Mesenchymal stem cell (in vitro differentiated cells and primary cell): Measurements from ENCODE around the gene TMEM183A.

Experiments
- DNase-seq: peaks from one replicate; pipeline ENCODE4 v3.0.0-alpha.2; 2013
- H2AFZ ChIP-seq: one replicate; pipeline ENCODE4 v1.6.1; 2013; ENCODE audit warnings: low read depth, mild to moderate bottlenecking, control low read depth, inconsistent platforms, low read length, moderate library complexity
- H2AK5ac ChIP-seq: 2 replicates; pipeline ENCODE4 v1.6.1; 2013; ENCODE audit warnings: low read length, moderate library complexity, mild to moderate bottlenecking, inconsistent platforms; ENCODE audit not compliant: severe bottlenecking
- H2BK120ac ChIP-seq: one replicate; pipeline ENCODE4 v1.6.1; 2013; ENCODE audit warnings: low read depth, mild to moderate bottlenecking, inconsistent platforms, low read length, moderate library complexity
- H2BK12ac ChIP-seq, 2 experiments: one replicate each; pipeline ENCODE4 v1.6.1; 2013; ENCODE audit warnings: inconsistent platforms in 2 of 2, low read length in 2 of 2, mild to moderate bottlenecking in 2 of 2, moderate library complexity in 2 of 2, control low read depth in 1 of 2
- H2BK15ac ChIP-seq: one replicate; pipeline ENCODE4 v1.6.1; 2013; ENCODE audit warnings: mild to moderate bottlenecking, low read depth, inconsistent platforms; ENCODE audit not compliant: poor library complexity, severe bottlenecking
- H2BK5ac ChIP-seq: 2 replicates; pipeline ENCODE4 v1.6.1; 2013; ENCODE audit warnings: low read depth, mild to moderate bottlenecking, low read length, control low read depth, inconsistent platforms; ENCODE audit not compliant: poor library complexity, severe bottlenecking
- H3K14ac ChIP-seq, 2 experiments: one replicate each; pipeline ENCODE4 v1.6.1; 2013; ENCODE audit warnings: inconsistent platforms in 2 of 2, low read length in 2 of 2, control low read depth in 1 of 2, mild to moderate bottlenecking in 1 of 2, moderate library complexity in 1 of 2
- H3K18ac ChIP-seq, 2 experiments: one replicate each; pipeline ENCODE4 v1.6.1; 2013; ENCODE audit warnings: inconsistent platforms in 2 of 2, low read length in 2 of 2, control low read depth in 1 of 2, low read depth in 1 of 2, mild to moderate bottlenecking in 1 of 2
- H3K23ac ChIP-seq, 2 experiments: one replicate each; pipeline ENCODE4 v1.6.1; 2013; ENCODE audit warnings: inconsistent platforms in 2 of 2, low read length in 2 of 2, mild to moderate bottlenecking in 2 of 2, moderate library complexity in 2 of 2, control low read depth in 1 of 2
- H3K27ac ChIP-seq: 2 replicates; pipeline ENCODE4 v1.5.1; 2013; ENCODE audit warnings: mild to moderate bottlenecking, moderate library complexity, low read length, control low read depth, inconsistent platforms; ENCODE audit not compliant: poor library complexity, severe bottlenecking
- H3K27me3 ChIP-seq, 2 experiments: 2 replicates each; pipeline versions ENCODE4 v1.6.1 to v1.7.0; 2013; ENCODE audit warnings: low read length in 2 of 2, mild to moderate bottlenecking in 2 of 2, moderate library complexity in 2 of 2, control low read depth in 1 of 2, inconsistent platforms in 1 of 2; ENCODE audit not compliant: control insufficient read depth in 1 of 2, insufficient read depth in 1 of 2
- H3K36me3 ChIP-seq, 2 experiments: 2 replicates each; pipeline versions ENCODE4 v1.6.1 to v1.7.0; 2013; ENCODE audit warnings: low read length in 2 of 2, control low read depth in 1 of 2, inconsistent platforms in 1 of 2, low read depth in 1 of 2, mild to moderate bottlenecking in 1 of 2; ENCODE audit not compliant: insufficient read depth in 2 of 2, control insufficient read depth in 1 of 2
- H3K4ac ChIP-seq, 2 experiments: one replicate each; pipeline ENCODE4 v1.6.1; 2013; ENCODE audit warnings: inconsistent platforms in 2 of 2, low read length in 2 of 2, mild to moderate bottlenecking in 2 of 2, moderate library complexity in 2 of 2, control low read depth in 1 of 2, low read depth in 1 of 2
- H3K4me1 ChIP-seq: 2 replicates; pipeline ENCODE4 v1.6.1; 2013; ENCODE audit warnings: low read depth, low read length, control low read depth; ENCODE audit not compliant: control insufficient read depth, insufficient read depth
- H3K4me2 ChIP-seq: 2 replicates; pipeline ENCODE4 v1.6.1; 2013; ENCODE audit warnings: low read length, mild to moderate bottlenecking, inconsistent platforms; ENCODE audit not compliant: poor library complexity, severe bottlenecking
- H3K4me3 ChIP-seq, 2 experiments: 2 replicates each; pipeline versions ENCODE4 v1.5.1 to v1.7.0; 2013; ENCODE audit warnings: low read length in 2 of 2, mild to moderate bottlenecking in 2 of 2, control low read depth in 1 of 2, low read depth in 1 of 2; ENCODE audit not compliant: insufficient read depth in 1 of 2
- H3K79me1 ChIP-seq: replicated peaks from 2 replicates; pipeline ENCODE4 v1.6.1; 2013; ENCODE audit warnings: mild to moderate bottlenecking, control low read depth, low read length, inconsistent platforms; ENCODE audit not compliant: poor library complexity, severe bottlenecking
- H3K9ac ChIP-seq: 2 replicates; pipeline ENCODE4 v1.7.0; 2013; ENCODE audit warnings: mild to moderate bottlenecking, low read length, moderate library complexity
- H3K9me3 ChIP-seq: 2 replicates; pipeline ENCODE4 v1.7.0; 2013; ENCODE audit warnings: mild to moderate bottlenecking, low read length; ENCODE audit not compliant: control insufficient read depth
- H4K8ac ChIP-seq: one replicate; pipeline ENCODE4 v1.6.1; 2013; ENCODE audit warnings: inconsistent platforms, mild to moderate bottlenecking, low read length, moderate library complexity
- H4K91ac ChIP-seq: one replicate; pipeline ENCODE4 v1.6.1; 2013; ENCODE audit warnings: mild to moderate bottlenecking, low read length, inconsistent platforms
- WGBS: methylation state at CpG from one replicate; pipeline ENCODE4 v1.1.7; 2013; ENCODE audit warnings: mixed read lengths; 5-methylcytosine and 5-hydroxymethylcytosine counted together

Gene TMEM183A

GRCh38 chr1:203026666-203027663 lies 19.8 kb downstream of the TMEM183A start:
- peaks cover 12% of the 10 kb centered on the region for H3K4me1 ChIP-seq
- peak overlapping the region; percentile 87 for H3K9ac ChIP-seq
- no peaks in the 10 kb centered on the region for H3K9me3 ChIP-seq
- no peak overlapping the region for H3K27ac ChIP-seq
- 9% methylated on average over 44 of the region's 46 CpGs for WGBS
- peak overlapping the region; percentile 6 to 9 for H3K4ac ChIP-seq
- H3K27me3 ChIP-seq: peaks cover 4 to 35% of the 10 kb centered on the region in 2 experiments
- DNase-seq: no peak
- H2BK5ac ChIP-seq: no peak overlapping the region
- peak overlapping the region in 1 of 2 experiments; percentile 2 for H3K23ac ChIP-seq
- peak overlapping the region; percentile 3 to 56 for H3K18ac ChIP-seq
- peak overlapping the region; percentile 73 for H4K91ac ChIP-seq
- H3K79me1 ChIP-seq: no peaks in the 10 kb centered on the region
- H3K14ac ChIP-seq: peak overlapping the region in 1 of 2 experiments; percentile 31
- H4K8ac ChIP-seq: peak overlapping the region; percentile 66
- peak overlapping the region; percentile 96 for H3K4me2 ChIP-seq
- peaks cover 8 to 38% of the 10 kb centered on the region in 2 experiments for H3K36me3 ChIP-seq
- H2BK15ac ChIP-seq: peak overlapping the region; percentile 31
- H2BK12ac ChIP-seq: peak overlapping the region; percentile 13 to 23
- no peak overlapping the region for H2AK5ac ChIP-seq
- peak overlapping the region; percentile 19 for H2AFZ ChIP-seq
- H2BK120ac ChIP-seq: peak overlapping the region; percentile 27
- H3K4me3 ChIP-seq: peak overlapping the region; percentile 59 to 86

GRCh38 chr1:203028067-203028783 lies 21.1 kb downstream of the TMEM183A start:
- no peaks in the 10 kb centered on the region for H3K79me1 ChIP-seq
- peaks cover 3 to 30% of the 10 kb centered on the region in 2 experiments for H3K36me3 ChIP-seq
- no peak for DNase-seq
- H3K14ac ChIP-seq: no peak overlapping the region
- 85% methylated on average over 9 of the region's 9 CpGs for WGBS
- no peak overlapping the region for H2BK5ac ChIP-seq
- peak overlapping the region in 1 of 2 experiments; percentile 86 for H3K4me3 ChIP-seq
- H2BK15ac ChIP-seq: no peak overlapping the region
- H3K4me2 ChIP-seq: no peak overlapping the region
- no peak overlapping the region for H2AK5ac ChIP-seq
- peaks cover 4 to 35% of the 10 kb centered on the region in 2 experiments for H3K27me3 ChIP-seq
- no peak overlapping the region for H3K23ac ChIP-seq
- H2BK12ac ChIP-seq: no peak overlapping the region
- no peak overlapping the region for H3K27ac ChIP-seq
- no peak overlapping the region for H3K18ac ChIP-seq
- no peak overlapping the region for H3K4ac ChIP-seq
- H3K9me3 ChIP-seq: no peaks in the 10 kb centered on the region
- peaks cover 12% of the 10 kb centered on the region for H3K4me1 ChIP-seq
- H4K91ac ChIP-seq: no peak overlapping the region
- H3K9ac ChIP-seq: no peak overlapping the region
- H2AFZ ChIP-seq: no peak overlapping the region
- H2BK120ac ChIP-seq: no peak overlapping the region
- H4K8ac ChIP-seq: no peak overlapping the region

GRCh38 chr1:203028784-203029553 lies 21.8 kb downstream of the TMEM183A start:
- H4K8ac ChIP-seq: no peak overlapping the region
- H3K14ac ChIP-seq: no peak overlapping the region
- H3K18ac ChIP-seq: no peak overlapping the region
- H2BK5ac ChIP-seq: no peak overlapping the region
- H3K9ac ChIP-seq: peak overlapping the region; percentile 27
- peak; percentile 39 for DNase-seq
- H3K4me2 ChIP-seq: no peak overlapping the region
- no peaks in the 10 kb centered on the region for H3K9me3 ChIP-seq
- no peak overlapping the region for H2BK15ac ChIP-seq
- no peaks in the 10 kb centered on the region for H3K79me1 ChIP-seq
- no peak overlapping the region for H3K23ac ChIP-seq
- peaks cover 12% of the 10 kb centered on the region for H3K4me1 ChIP-seq
- H2BK12ac ChIP-seq: no peak overlapping the region
- H3K4ac ChIP-seq: no peak overlapping the region
- H4K91ac ChIP-seq: no peak overlapping the region
- WGBS: 72% methylated on average over 13 of the region's 13 CpGs
- no peak overlapping the region for H2BK120ac ChIP-seq
- peaks cover 2 to 23% of the 10 kb centered on the region in 2 experiments for H3K36me3 ChIP-seq
- peak overlapping the region in 1 of 2 experiments; percentile 86 for H3K4me3 ChIP-seq
- H3K27ac ChIP-seq: no peak overlapping the region
- H2AFZ ChIP-seq: no peak overlapping the region
- H2AK5ac ChIP-seq: no peak overlapping the region
- H3K27me3 ChIP-seq: peaks cover 4 to 35% of the 10 kb centered on the region in 2 experiments
